GM23248 (cell line): ENCODE measurements around the gene LEF1. TPM values are rescaled to one million over a fixed set of nuclear protein-coding genes. Genes with fewer than 3 reads are reported as not detected.

ENCODE experiments used
- DNase-seq: peaks from one replicate; pipeline ENCODE4 v3.0.0-alpha.2; 2015
- H2AFZ ChIP-seq: fragments of 200-600 bp; sonication (generic); 2 replicates; pipeline ENCODE4 v1.6.1; 2016; ENCODE audit warnings: antibody characterized with exemption
- H3F3A ChIP-seq: fragments of 200-600 bp; sonication (generic); 2 replicates; pipeline ENCODE4 v1.6.1; 2016; ENCODE audit warnings: mild to moderate bottlenecking, antibody characterized with exemption, mixed run types; ENCODE audit not compliant: insufficient read depth
- H3K27ac ChIP-seq: fragments of 200-600 bp; sonication (generic); 2 replicates; pipeline ENCODE4 v1.5.1; 2016; ENCODE audit warnings: mild to moderate bottlenecking
- H3K27me3 ChIP-seq: fragments of 200-600 bp; sonication (generic); replicated peaks from 2 replicates; pipeline ENCODE4 v1.6.1; 2016; ENCODE audit warnings: mild to moderate bottlenecking; ENCODE audit not compliant: insufficient read depth
- H3K36me3 ChIP-seq: fragments of 200-600 bp; sonication (generic); 2 replicates; pipeline ENCODE4 v1.6.1; 2016; ENCODE audit warnings: low read depth, mild to moderate bottlenecking
- H3K4me1 ChIP-seq: fragments of 200-600 bp; sonication (generic); 2 replicates; pipeline ENCODE4 v1.6.1; 2016; ENCODE audit warnings: mild to moderate bottlenecking; ENCODE audit not compliant: insufficient read depth
- H3K4me2 ChIP-seq: fragments of 200-600 bp; sonication (generic); one replicate; pipeline ENCODE4 v1.6.1; 2016; ENCODE audit warnings: mild to moderate bottlenecking; ENCODE audit not compliant: unreplicated experiment
- H3K4me3 ChIP-seq: fragments of 200-600 bp; sonication (generic); 2 replicates; pipeline ENCODE4 v1.5.1; 2016; ENCODE audit warnings: mild to moderate bottlenecking
- H3K79me2 ChIP-seq: fragments of 200-600 bp; sonication (generic); 2 replicates; pipeline ENCODE4 v1.6.1; 2016; ENCODE audit warnings: mild to moderate bottlenecking; ENCODE audit not compliant: insufficient read depth
- H3K9ac ChIP-seq: fragments of 200-600 bp; sonication (generic); 2 replicates; pipeline ENCODE4 v1.6.1; 2016; ENCODE audit warnings: mild to moderate bottlenecking
- H3K9me2 ChIP-seq: fragments of 200-600 bp; sonication (generic); 2 replicates; pipeline ENCODE4 v1.6.1; 2016; ENCODE audit warnings: mixed run types, mild to moderate bottlenecking, moderate library complexity; ENCODE audit not compliant: insufficient read depth
- H3K9me3 ChIP-seq: fragments of 200-600 bp; sonication (generic); one replicate; pipeline ENCODE4 v1.6.1; 2017; ENCODE audit warnings: low read depth
- H4K20me1 ChIP-seq: fragments of 200-600 bp; sonication (generic); 2 replicates; pipeline ENCODE4 v1.6.0; 2016; ENCODE audit not compliant: insufficient read depth
- EZH2 ChIP-seq: fragments of 200-600 bp; sonication (generic); IDR thresholded peaks from 2 replicates; pipeline ENCODE4 v1.6.1; 2018; ENCODE audit warnings: antibody characterized with exemption, mild to moderate bottlenecking; ENCODE audit not compliant: insufficient read depth, poor library complexity, severe bottlenecking
- EZH2phosphoT487 ChIP-seq: fragments of 200-600 bp; sonication (generic); IDR thresholded peaks from 2 replicates; pipeline ENCODE4 v1.6.1; 2018; ENCODE audit warnings: antibody characterized with exemption, moderate library complexity, mild to moderate bottlenecking, low read depth; ENCODE audit not compliant: insufficient read depth
- WGBS, 2 experiments: methylation state at CpG; one replicate each; pipeline ENCODE4 v1.1.6; 2015 to 2017; ENCODE audit warnings: low lambda C conversion rate in 2 of 2, low coverage in 1 of 2; ENCODE audit errors: missing lambda C conversion rate in 2 of 2; 5-methylcytosine and 5-hydroxymethylcytosine counted together
- in situ Hi-C: fragments of 300-500 bp; cut with MboI; formaldehyde crosslinking; loops from 2 replicates; pipeline ENCODE4 v1.15.0; 2020
- polyA plus RNA-seq: library from polyadenylated mRNA; unstranded; fragments of >200 nt; fragmentation: Nextera tagmentation; extraction: Ambion mirVana; gene quantifications from 2 replicates; pipeline ENCODE4 v1.2.1, GENCODE V29; 2016
- total RNA-seq: library from RNA; depleted of rRNA; stranded (reverse); fragments of >200 nt; shearing (Covaris generic); gene quantifications from 2 replicates; pipeline ENCODE4 v1.2.3, GENCODE V29; 2014

LEF1 gene
- total and polyA plus RNA-seq, 2 experiments from 2014 or later, result 0.23 TPM; not detected in 1

DNA sequence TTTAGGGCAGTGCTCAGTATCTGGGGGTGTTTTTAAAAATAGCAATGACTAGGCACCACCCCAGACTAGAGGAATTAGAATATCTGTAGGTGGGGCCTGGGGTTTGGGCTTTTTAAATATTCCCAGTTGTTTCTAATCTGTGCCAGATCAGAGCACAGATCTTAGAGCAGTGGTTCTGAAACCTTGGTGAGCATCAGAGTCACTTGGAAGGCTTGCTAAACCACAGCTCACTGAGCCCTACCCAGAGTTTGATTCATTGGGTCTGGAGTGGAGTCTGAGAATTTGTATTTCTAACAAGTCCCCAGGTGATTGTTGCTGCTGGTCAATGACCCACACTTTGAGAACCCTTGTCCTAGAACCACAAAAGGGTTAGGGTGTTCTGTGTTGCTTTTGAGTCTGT is 162.4 kb downstream of the LEF1 start:
- no peak for TF ChIP-seq EZH2phosphoT487
- no peak for TF ChIP-seq EZH2
- no peaks in the 10 kb centered on the region; the same call in 1 of the 2 replicates for H3K9me2 ChIP-seq
- no peak for DNase-seq
- no peak overlapping the region for H3K27ac ChIP-seq
- in situ Hi-C loops, result no loop called here
- H3K9me3 ChIP-seq, result no peaks in the 10 kb centered on the region
- H3K79me2 ChIP-seq, result 0 out of 2 replicates have a peak, but pooled peaks cover 4% of the 10 kb centered on the region
- H3K27me3 ChIP-seq, result no peaks in the 10 kb centered on the region
- H3K4me1 ChIP-seq, result peaks cover 27% of the 10 kb centered on the region
- H2AFZ ChIP-seq, result no peak overlapping the region
- no peak overlapping the region for H3K4me3 ChIP-seq
- no peak overlapping the region for H3K4me2 ChIP-seq
- peaks cover 11% of the 10 kb centered on the region; the same call in 1 of the 2 replicates for H3F3A ChIP-seq
- H3K9ac ChIP-seq, result no peak overlapping the region
- H4K20me1 ChIP-seq, result no peaks in the 10 kb centered on the region
- no peaks in the 10 kb centered on the region for H3K36me3 ChIP-seq

- Histone ChIP-seq H3K36me3 (no peaks in the 10 kb centered on the region), H3K9ac (no peak overlapping the region), H3K27me3 (no peaks in the 10 kb centered on the region), H3K9me2 (no peaks in the 10 kb centered on the region; the same call in 1 of the 2 replicates), H3K4me3 (no peak overlapping the region), H3K4me2 (no peak overlapping the region), H3K27ac (no peak overlapping the region), H4K20me1 (no peaks in the 10 kb centered on the region), H3K9me3 (no peaks in the 10 kb centered on the region), H3K4me1 (peaks cover 27% of the 10 kb centered on the region), H3F3A (peaks cover 11% of the 10 kb centered on the region; the same call in 1 of the 2 replicates), H3K79me2 (0 out of 2 replicates have a peak, but pooled peaks cover 8% of the 10 kb centered on the region), H2AFZ (no peak overlapping the region)
- DNase-seq, result no peak
- TF ChIP-seq EZH2phosphoT487, result no peak
- no peak for TF ChIP-seq EZH2
- in situ Hi-C loops, result no loop called here
- 89 to 100% methylated on average over 1 of the region's 1 CpG for WGBS, 2 experiments
These were observed 162.9 kb downstream of the LEF1 start for GRCh38 chr4:108005807-108006206.

DNA sequence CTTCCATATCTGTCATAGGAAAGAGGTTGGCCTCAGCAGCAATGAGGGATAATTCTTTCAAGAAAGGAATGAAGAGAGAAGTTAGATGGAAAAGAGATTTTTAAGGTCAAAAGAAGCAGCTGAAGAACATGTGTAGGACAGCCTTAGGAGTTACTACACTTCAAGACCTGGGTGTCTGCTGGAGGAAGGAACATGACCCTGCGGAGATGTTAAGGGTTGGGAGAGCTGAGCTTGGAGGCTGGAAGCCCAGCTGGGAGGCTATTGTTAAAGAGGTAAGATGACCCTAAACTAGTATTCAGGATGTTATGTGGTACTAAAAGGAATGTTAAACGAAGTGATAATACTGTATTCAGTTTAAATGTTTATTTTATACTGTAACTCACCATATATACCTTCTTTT is 164.1 kb downstream of the LEF1 start:
- Histone ChIP-seq H3K9me2 (no peaks in the 10 kb centered on the region; the same call in 1 of the 2 replicates), H3K4me1 (peaks cover 17% of the 10 kb centered on the region), H3K4me3 (no peak overlapping the region), H3K4me2 (no peak overlapping the region), H4K20me1 (no peaks in the 10 kb centered on the region), H3K27ac (no peak overlapping the region), H3K9me3 (no peaks in the 10 kb centered on the region), H3K79me2 (0 out of 2 replicates have a peak, but pooled peaks cover 17% of the 10 kb centered on the region), H3K36me3 (no peaks in the 10 kb centered on the region), H3F3A (peaks cover 2% of the 10 kb centered on the region; the same call in 1 of the 2 replicates), H2AFZ (no peak overlapping the region), H3K27me3 (no peaks in the 10 kb centered on the region), H3K9ac (no peak overlapping the region)
- 98 to 100% methylated on average over 2 of the region's 2 CpGs for WGBS, 2 experiments
- no peak for TF ChIP-seq EZH2
- TF ChIP-seq EZH2phosphoT487, result no peak
- in situ Hi-C loops, result no loop called here
- no peak for DNase-seq

- Histone ChIP-seq H3K4me3 (no peak overlapping the region), H3K27ac (no peak overlapping the region), H3K9me2 (no peaks in the 10 kb centered on the region; the same call in 1 of the 2 replicates), H3K4me2 (no peak overlapping the region), H3K9ac (no peak overlapping the region), H4K20me1 (no peaks in the 10 kb centered on the region), H3K4me1 (peaks cover 11% of the 10 kb centered on the region), H2AFZ (no peak overlapping the region), H3K9me3 (no peaks in the 10 kb centered on the region), H3K36me3 (no peaks in the 10 kb centered on the region), H3K27me3 (no peaks in the 10 kb centered on the region), H3K79me2 (0 out of 2 replicates have a peak, but pooled peaks cover 17% of the 10 kb centered on the region), H3F3A (no peaks in the 10 kb centered on the region)
- WGBS, 2 experiments, result 94 to 95% methylated on average over 4 of the region's 4 CpGs
- no peak for DNase-seq
- in situ Hi-C loops, result no loop called here
- TF ChIP-seq EZH2phosphoT487, result no peak
- no peak for TF ChIP-seq EZH2
These were observed 164.7 kb downstream of the LEF1 start for GRCh38 chr4:108003982-108004515.
